Fibroblast of villous mesenchyme (primary cell): ENCODE data around the gene ATL2. TPM values are rescaled to one million over a fixed set of nuclear protein-coding genes. Genes with fewer than 3 reads are reported as not detected.

Experiments
- DNase-seq: peaks from one replicate; pipeline ENCODE4 v3.0.0-alpha.2; 2010; ENCODE audit warnings: low read depth
- H3K4me3 ChIP-seq: 2 replicates; pipeline ENCODE4 v1.5.1; 2011; ENCODE audit warnings: low read depth, mild to moderate bottlenecking, low read length
- CTCF ChIP-seq: IDR thresholded peaks from 2 replicates; pipeline ENCODE4 v1.5.1; 2012; ENCODE audit warnings: low read depth, mild to moderate bottlenecking, low read length; ENCODE audit not compliant: insufficient read depth
- total RNA-seq: library from RNA; depleted of rRNA; stranded (reverse); fragments of >200 nt; gene quantifications from 2 replicates; pipeline ENCODE4 v1.2.3, GENCODE V29; 2012

The ATL2 gene
- total RNA-seq, 1 donor: 65.6 TPM

- DNase-seq: no peak
- H3K4me3 ChIP-seq: no peak overlapping the region
- no peak for TF ChIP-seq CTCF
Observed at GRCh38 chr2:38353402-38353801, 23.7 kb downstream of the ATL2 start.

GRCh38 chr2:38352336-38352735, 24.7 kb downstream of the ATL2 start:
- H3K4me3 ChIP-seq: no peak overlapping the region
- TF ChIP-seq CTCF: no peak

GRCh38 chr2:38345323-38346038, 31.6 kb downstream of the ATL2 start:
- H3K4me3 ChIP-seq: no peak overlapping the region
- no peak for TF ChIP-seq CTCF
- no peak for DNase-seq

More at GRCh38 chr2:38352336-38352735, 24.7 kb downstream of the ATL2 start:
- DNase-seq: no peak

GRCh38 chr2:38344813-38345212, 32.3 kb downstream of the ATL2 start:
- no peak for TF ChIP-seq CTCF
- H3K4me3 ChIP-seq: no peak overlapping the region
- DNase-seq: no peak

GRCh38 chr2:38343212-38343611, 33.9 kb downstream of the ATL2 start:
- DNase-seq: no peak
- TF ChIP-seq CTCF: no peak
- no peak overlapping the region for H3K4me3 ChIP-seq

GRCh38 chr2:38336621-38337020, 40.5 kb downstream of the ATL2 start:
- DNase-seq: no peak
- H3K4me3 ChIP-seq: no peak overlapping the region
- no peak for TF ChIP-seq CTCF

- TF ChIP-seq CTCF: no peak
- no peak for DNase-seq
- H3K4me3 ChIP-seq: no peak overlapping the region
Observed at GRCh38 chr2:38330754-38331153, 46.3 kb downstream of the ATL2 start.
